D721Med (cell line): ENCODE measurements around the gene VPS41.
A peak's percentile ranks its signal among the peaks of the same experiment; 100 is the strongest.

Source experiments
- DNase-seq: peaks from one replicate; pipeline ENCODE4 v3.0.0; 2011; ENCODE audit warnings: low spot score; ENCODE audit not compliant: insufficient read length
- FAIRE-seq: peaks from 2 replicates; lab custom pipeline; 2011; peaks lifted over from hg19 to GRCh38; lab: Jason Lieb, UNC
- CTCF ChIP-seq: IDR thresholded peaks from 2 replicates; pipeline ENCODE4 v1.5.1; 2012; ENCODE audit warnings: mild to moderate bottlenecking, control low read depth; ENCODE audit not compliant: insufficient read depth; ENCODE audit errors: missing control alignments

Gene VPS41

GRCh38 chr7:38748056-38748610, 160.9 kb downstream of the VPS41 start:
- peak; percentile 33 for TF ChIP-seq CTCF
- DNase-seq: no peak
- FAIRE-seq: no peak

- no peak for TF ChIP-seq CTCF
- no peak for FAIRE-seq
- DNase-seq: no peak
Observed at GRCh38 chr7:38746438-38746837, 162.6 kb downstream of the VPS41 start.

GRCh38 chr7:38744746-38745145, 164.2 kb downstream of the VPS41 start:
- DNase-seq: no peak
- FAIRE-seq: no peak
- no peak for TF ChIP-seq CTCF

GRCh38 chr7:38743899-38744298, 165.1 kb downstream of the VPS41 start:
- DNase-seq (no peak), FAIRE-seq (no peak)
- TF ChIP-seq CTCF: no peak

- DNase-seq (no peak), FAIRE-seq (no peak)
- TF ChIP-seq CTCF: no peak
Observed at GRCh38 chr7:38740041-38740440, 168.9 kb downstream of the VPS41 start.

GRCh38 chr7:38736138-38736537, 172.9 kb downstream of the VPS41 start:
- TF ChIP-seq CTCF: no peak
- FAIRE-seq (no peak), DNase-seq (no peak)

GRCh38 chr7:38731215-38731614, 177.8 kb downstream of the VPS41 start:
- DNase-seq (no peak), FAIRE-seq (no peak)
- TF ChIP-seq CTCF: no peak
